ENCODE results near the gene L3MBTL1. TPM values are rescaled to one million over a fixed set of nuclear protein-coding genes. Genes with fewer than 3 reads are reported as not detected.

L3MBTL1 gene
- total RNA-seq, 4 donors from 2014 or later: 12.5 to 45.3 (median 29.2) TPM

- no peak for DNase-seq
- intact Hi-C loops (cut with DNase I): no loop called here
- TF ChIP-seq CTCF (IDR thresholded peaks at IDR 0.05): no peak
- TF ChIP-seq POLR2A (IDR thresholded peaks at IDR 0.05): no peak
- Histone ChIP-seq H3K4me1 (peaks cover 14 to 18% of the 10 kb centered on the region in 2 donors), H3K27ac (no peak overlapping the region), H3K9me3 (no peaks in the 10 kb centered on the region), H3K36me3 (peaks cover 50 to 56% of the 10 kb centered on the region in 2 donors), H3K27me3 (no peaks in the 10 kb centered on the region), H3K4me3 (replicated peaks in 1 of 3) (no peak overlapping the region)
- WGBS, 2 donors: 93 to 95% methylated on average over 10 of the region's 10 CpGs
Observed at GRCh38 chr20:43460830-43461200, 46.7 kb upstream of the L3MBTL1 start.

- H3K9me3 ChIP-seq: no peaks in the 10 kb centered on the region
- H3K27me3 ChIP-seq: no peaks in the 10 kb centered on the region
- H3K36me3 ChIP-seq: peaks cover 50 to 62% of the 10 kb centered on the region in 2 donors
- no peak overlapping the region for H3K27ac ChIP-seq
- intact Hi-C loops (cut with DNase I): no loop called here
- H3K4me3 ChIP-seq (replicated peaks in 1 of 3): no peak overlapping the region
- no peak for TF ChIP-seq POLR2A (IDR thresholded peaks at IDR 0.05)
- TF ChIP-seq CTCF (IDR thresholded peaks at IDR 0.05): no peak
- whole genome bisulfite sequencing, 2 donors: 95 to 96% methylated on average over 3 of the region's 3 CpGs
- no peak for DNase-seq
- H3K4me1 ChIP-seq: peaks cover 10 to 14% of the 10 kb centered on the region in 2 donors
Observed at GRCh38 chr20:43461894-43462659, 45.4 kb upstream of the L3MBTL1 start.

GRCh38 chr20:43462660-43463526 lies 44.6 kb upstream of the L3MBTL1 start:
- DNase-seq: no peak
- no peak overlapping the region for H3K4me3 ChIP-seq (replicated peaks in 1 of 3)
- peaks cover 50 to 63% of the 10 kb centered on the region in 2 donors for H3K36me3 ChIP-seq
- TF ChIP-seq CTCF (IDR thresholded peaks at IDR 0.05) (no peak), POLR2A (IDR thresholded peaks at IDR 0.05) (no peak)
- peaks cover 10 to 14% of the 10 kb centered on the region in 2 donors for H3K4me1 ChIP-seq
- no peak overlapping the region for H3K27ac ChIP-seq
- H3K27me3 ChIP-seq: no peaks in the 10 kb centered on the region
- no peaks in the 10 kb centered on the region for H3K9me3 ChIP-seq
- intact Hi-C loops (cut with DNase I): no loop called here
- WGBS, 2 donors: 90 to 91% methylated on average over 4 of the region's 4 CpGs

- Histone ChIP-seq H3K9me3 (no peaks in the 10 kb centered on the region), H3K4me3 (replicated peaks in 1 of 3) (no peak overlapping the region), H3K27ac (no peak overlapping the region), H3K36me3 (peaks cover 50 to 63% of the 10 kb centered on the region in 2 donors), H3K4me1 (peaks cover 10 to 14% of the 10 kb centered on the region in 2 donors), H3K27me3 (no peaks in the 10 kb centered on the region)
- WGBS, 2 donors: 82 to 83% methylated on average over 3 of the region's 3 CpGs
- TF ChIP-seq CTCF (IDR thresholded peaks at IDR 0.05) (no peak), POLR2A (IDR thresholded peaks at IDR 0.05) (no peak)
- intact Hi-C loops (cut with DNase I): no loop called here
- DNase-seq: no peak
Observed at GRCh38 chr20:43463527-43464218, 43.8 kb upstream of the L3MBTL1 start.

Data from thyroid gland (tissue), 4 donors.